Inflammatory macrophage treated with lipopolysaccharide for 4 hours (primary cell): Measurements from ENCODE around the gene UCK2.
A peak's percentile ranks its signal among the peaks of the same experiment; 100 is the strongest.

Experiments
- DNase-seq: peaks from one replicate; pipeline ENCODE4 v3.0.0-alpha.2; 2020

The UCK2 gene

GRCh38 chr1:165883056-165883455 lies 55.6 kb downstream of the UCK2 start:
- DNase-seq, result no peak

GRCh38 chr1:165884009-165884689 lies 56.7 kb downstream of the UCK2 start:
- DNase-seq, result no peak

DNA sequence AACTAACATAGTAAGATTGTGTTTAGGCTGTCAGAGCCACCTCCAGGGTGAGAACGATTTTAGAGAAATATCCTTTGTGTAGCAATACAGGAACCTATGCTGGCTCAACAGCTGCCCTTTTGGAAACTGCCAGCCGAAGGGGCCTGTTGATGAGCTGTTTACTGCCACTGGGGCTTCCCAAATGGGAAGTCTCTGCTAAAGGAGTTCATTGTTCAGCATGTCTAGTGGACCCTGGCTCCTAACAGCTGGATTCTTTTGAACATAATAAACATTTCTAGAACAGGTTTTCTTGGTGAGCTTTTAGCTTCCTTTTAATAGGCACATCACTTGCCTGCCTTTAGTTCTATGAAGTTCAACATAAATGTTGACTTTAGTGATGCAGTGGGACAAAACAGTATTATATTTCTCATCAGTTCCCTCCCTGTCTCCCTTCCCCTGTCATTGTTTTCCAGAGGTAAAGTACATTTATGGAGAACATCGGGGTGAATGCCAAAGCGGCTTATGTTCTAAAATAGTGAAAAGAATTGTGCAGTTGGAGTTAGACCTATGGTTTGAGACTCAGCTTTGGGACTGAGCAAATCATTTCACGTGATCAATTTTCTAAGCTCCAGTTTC lies 57.4 kb downstream of the UCK2 start:
- DNase-seq, result peak; percentile 90

- no peak for DNase-seq
These were observed 57.9 kb downstream of the UCK2 start for GRCh38 chr1:165885305-165885694.

DNA sequence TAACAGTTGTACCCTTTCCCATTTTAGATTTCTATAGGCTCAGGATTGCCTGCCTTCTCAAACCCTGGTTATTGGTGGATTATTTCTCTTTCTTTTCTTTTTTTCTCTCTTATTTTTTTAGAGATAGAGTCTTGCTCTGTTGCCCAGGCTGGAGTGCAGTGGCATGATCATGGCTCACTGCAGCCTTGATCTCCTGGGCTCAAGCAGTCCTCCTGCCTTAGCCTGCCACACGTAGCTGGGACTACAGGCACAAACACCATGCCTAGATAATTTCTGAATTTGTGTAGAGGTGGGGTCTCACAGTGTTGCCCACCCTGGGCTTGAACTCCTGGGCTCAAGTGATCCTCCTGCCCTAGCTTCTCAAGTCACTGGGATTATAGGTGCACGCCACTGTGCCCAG lies 58.8 kb downstream of the UCK2 start:
- DNase-seq, result no peak

DNA sequence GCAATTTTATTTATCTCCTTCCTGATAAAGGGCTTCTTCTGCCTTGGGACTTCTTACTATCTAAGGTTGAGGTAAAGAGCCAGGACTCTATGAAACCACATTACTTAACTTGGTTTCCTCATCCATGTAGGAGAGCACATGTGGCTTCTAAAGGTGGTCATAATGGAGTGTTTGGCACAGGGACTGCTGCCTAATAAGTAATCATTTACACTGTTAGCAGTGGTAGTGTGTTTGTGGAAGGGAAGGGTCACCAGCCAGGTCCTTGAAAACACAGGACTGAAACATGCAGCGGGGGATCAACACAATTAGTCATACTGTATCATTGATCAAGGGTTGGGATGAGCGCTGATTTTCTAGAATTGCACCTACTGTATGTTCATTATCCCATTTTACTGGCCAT lies 59.6 kb downstream of the UCK2 start:
- no peak for DNase-seq

DNA sequence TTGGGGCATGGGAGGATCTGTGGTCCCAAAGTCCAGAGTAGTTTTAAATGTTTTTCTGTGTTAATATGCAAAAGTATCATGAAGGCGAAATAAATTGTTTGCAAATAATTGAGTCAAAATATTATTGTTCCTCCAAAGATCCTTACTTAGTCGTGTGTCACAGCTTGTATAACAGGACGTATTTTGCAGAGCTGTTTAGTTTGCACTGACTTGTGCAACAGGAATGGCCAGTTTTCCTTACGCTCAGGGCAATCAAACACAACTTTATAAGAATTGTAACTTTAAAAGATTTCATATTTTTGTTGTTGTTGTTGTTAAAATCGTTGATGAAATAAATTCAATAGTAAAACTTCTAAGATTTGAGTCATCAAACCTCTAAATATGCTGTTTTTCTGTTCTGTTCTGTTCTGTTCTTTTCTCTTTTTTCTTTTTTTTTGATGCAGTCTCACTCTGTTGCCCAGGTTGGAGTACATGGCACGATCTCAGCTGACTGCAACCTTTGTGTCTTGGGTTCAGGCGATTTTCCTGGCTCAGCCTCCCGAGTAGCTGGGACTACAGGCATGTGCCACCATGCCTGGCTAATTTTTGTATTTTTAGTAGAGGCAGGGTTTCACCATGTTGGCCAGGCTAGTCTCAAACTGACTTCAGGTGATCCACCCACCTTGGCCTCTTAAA lies 60.6 kb downstream of the UCK2 start:
- no peak for DNase-seq

DNA sequence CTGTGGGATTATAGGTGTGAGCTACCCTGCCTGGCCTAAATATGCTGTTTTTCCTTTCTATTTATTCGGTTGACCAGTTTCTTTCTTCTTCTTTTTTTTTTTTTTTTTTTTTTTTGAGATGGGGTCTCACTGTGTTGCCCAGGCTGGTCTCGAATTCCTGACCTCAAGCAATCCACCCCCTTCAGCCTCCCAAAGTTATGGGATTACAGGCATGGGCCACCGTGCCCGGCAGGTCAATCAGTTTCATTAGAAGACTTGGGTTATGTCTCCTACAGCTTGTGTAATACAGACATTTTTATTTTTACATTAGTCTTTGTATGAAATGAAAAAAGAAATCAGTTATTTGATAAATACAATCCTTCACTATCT lies 61.1 kb downstream of the UCK2 start:
- DNase-seq, result no peak

- DNase-seq, result no peak
These were observed 63.3 kb downstream of the UCK2 start for GRCh38 chr1:165890684-165891083.

DNA sequence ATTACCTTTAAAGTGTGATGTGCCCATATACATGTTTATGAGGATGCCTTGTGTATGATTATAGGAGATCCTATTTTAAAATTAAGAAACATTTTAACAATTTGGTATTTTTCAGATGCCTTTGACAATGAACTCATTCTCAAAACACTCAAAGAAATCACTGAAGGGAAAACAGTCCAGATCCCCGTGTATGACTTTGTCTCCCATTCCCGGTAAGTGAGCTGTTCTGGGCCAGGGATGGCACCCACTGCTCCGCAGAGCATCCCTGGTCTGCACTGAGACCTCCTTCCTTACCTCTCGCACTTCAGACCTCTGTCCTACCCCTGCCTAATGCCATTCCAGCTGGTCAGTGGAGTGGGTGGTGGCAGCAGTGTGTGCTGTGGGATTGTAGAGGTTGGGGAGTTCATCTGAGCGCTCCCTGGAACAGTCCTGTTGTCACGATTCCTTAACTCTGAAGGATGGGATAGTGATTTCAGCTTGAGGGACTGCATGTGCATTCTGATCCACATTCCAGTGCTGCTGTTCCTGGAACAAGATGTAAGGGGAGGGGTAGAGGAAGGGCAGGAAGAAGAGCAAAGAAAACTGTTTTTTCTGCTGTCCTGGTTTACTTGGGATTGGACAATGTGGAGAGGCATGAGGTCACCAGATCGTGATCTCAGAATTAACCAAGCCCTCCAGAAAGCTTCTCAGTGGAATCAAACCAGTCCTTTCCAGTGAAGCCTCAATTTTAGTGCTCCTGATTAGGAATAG lies 63.9 kb downstream of the UCK2 start:
- no peak for DNase-seq

- DNase-seq, result no peak
These were observed 65.5 kb downstream of the UCK2 start for GRCh38 chr1:165892935-165893334.

- no peak for DNase-seq
These were observed 66.1 kb downstream of the UCK2 start for GRCh38 chr1:165893507-165893906.

DNA sequence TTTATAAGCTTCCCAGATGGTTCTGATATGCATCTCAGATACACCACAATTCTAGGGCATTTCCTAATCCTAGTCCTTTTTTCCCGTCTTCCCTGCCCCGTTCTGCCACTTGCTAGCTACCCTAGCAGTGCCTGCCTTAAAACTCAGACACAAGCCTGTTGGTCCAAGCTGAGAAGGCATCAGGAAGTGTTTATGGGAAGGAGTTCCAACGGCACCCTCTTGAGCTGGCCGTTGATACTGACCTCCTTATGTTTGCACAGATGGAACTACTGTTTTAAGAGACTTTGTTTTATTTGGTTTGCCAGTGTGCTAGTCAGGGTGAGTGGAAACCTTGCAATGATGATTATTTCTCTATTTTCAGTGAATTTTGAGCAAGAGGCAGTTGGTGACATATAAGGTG lies 67.2 kb downstream of the UCK2 start:
- DNase-seq, result no peak

DNA sequence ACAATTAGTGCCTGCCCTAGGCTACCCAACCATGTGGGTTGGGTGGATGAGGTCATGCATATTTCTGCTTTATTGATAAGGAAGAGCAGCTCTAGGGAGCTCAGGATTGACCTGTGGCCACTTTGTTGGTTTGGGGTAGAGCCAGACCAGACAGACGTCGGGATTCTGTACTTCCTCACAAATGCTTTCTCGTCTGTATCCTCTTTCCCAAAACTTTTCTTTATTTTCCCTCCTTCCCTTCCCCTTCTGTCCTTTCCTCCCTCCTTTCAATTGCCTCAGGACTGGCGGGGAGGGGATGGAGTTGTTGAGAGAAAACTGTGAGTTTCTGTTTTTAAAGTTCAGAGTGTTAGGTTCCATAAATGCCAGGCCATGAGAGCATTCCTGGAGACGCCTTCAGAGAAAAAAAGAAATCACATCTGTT lies 68.0 kb downstream of the UCK2 start:
- DNase-seq, result no peak

DNA sequence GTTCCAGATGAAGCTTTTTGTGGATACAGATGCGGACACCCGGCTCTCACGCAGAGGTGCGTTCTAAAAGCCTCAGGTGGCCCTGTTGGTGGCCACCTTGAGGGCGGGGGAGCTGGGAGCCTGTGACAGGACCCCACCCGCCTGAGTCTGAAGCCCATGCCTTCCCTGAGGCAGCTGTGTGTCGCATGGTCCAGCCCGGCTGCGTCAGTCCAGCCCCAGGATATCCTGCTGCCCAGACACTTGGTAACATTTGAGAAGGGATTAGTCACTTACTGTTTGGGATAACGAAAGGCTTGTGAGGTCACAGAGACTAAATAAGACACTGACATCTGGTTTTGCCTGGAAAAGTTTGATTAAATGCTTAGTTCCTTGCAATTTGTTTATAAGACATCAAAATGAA lies 68.9 kb downstream of the UCK2 start:
- DNase-seq, result no peak

DNA sequence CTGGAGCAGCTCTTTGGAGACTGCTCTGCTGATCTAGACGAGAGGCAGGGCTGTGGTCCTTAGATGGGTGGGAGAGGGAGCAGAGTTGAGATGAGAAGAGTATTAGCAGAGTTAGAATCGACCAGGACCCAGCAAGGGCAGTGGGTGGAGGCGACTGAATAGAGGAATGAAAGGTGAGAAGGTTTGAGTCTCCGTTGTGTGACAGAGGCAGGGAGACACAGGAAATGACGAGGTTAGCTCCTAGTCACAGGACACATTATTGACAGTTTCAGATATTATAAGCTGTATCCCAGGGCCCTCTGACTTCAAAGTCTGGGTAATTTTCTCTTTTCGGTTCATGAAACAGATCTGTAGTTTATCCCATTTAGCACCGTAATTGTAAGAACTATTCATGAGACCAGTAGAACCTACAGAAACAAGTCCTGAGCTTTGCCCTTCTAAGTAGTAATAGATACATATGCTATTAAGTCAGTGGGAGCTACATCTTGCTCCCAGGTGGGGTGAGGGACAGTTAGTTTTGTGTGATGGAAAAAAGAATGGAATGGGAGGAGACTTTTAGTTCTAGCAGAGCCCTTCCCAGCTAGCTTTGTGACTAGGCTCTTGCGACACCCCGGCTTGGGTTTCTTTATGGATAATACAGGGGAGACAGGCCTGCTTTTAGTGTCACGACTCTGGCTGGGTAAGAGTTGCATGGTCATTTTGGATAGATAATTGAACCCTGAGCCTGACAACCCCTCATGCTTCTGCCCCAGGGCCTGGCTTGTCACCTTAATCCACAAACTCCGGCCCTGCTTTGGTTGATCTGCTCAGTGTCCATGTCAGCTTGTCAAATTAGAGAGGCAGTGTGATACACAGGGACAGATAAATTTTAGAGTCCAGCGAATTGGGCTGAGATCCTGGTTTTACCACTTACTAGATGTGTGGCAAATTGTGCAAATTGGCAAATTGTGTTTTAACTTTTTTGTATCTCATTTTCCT lies 70.2 kb downstream of the UCK2 start:
- DNase-seq, result no peak

DNA sequence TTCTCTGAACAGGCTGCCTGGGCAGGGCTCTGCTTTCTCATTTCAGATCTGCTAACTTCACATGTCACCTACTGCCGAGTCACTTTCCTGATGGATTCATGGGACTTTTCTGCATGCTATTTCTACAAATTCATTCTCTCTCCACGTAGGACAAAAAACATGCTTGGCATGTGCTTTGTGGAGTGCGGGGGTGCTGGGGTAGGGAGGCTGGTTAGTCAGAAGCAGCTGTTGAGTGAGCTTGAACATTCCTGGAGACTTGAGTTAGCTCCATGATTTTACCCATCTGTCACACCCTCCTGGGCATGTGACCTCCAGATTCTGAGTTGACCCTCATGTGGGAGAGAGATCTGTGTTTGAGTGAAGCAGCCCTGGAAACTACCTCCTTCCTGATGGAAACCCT lies 71.4 kb downstream of the UCK2 start:
- DNase-seq, result no peak

DNA sequence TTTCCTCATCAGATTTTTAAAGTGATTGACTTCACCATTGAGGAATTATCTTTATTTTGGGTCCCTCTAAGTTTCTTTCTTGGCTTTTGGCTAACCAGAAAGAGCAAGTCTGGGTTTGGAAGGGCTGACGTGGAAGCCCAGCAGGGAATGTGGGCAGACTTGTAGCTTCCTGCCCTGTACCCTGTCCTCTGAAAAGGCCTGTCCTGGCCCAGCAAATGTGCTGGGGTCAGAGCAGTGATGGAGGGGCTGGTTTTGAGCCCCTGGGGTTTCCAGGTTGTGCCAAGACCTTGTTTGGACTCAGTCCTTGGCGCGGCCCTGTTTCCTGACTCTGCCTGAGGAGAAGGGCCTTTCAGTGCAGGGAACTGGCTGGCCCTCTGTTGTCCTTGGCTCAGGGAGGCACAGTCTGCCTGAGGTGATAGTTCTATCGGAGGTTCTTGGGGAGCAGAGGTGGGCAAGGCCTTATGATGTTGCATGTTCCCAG lies 72.1 kb downstream of the UCK2 start:
- DNase-seq, result no peak

DNA sequence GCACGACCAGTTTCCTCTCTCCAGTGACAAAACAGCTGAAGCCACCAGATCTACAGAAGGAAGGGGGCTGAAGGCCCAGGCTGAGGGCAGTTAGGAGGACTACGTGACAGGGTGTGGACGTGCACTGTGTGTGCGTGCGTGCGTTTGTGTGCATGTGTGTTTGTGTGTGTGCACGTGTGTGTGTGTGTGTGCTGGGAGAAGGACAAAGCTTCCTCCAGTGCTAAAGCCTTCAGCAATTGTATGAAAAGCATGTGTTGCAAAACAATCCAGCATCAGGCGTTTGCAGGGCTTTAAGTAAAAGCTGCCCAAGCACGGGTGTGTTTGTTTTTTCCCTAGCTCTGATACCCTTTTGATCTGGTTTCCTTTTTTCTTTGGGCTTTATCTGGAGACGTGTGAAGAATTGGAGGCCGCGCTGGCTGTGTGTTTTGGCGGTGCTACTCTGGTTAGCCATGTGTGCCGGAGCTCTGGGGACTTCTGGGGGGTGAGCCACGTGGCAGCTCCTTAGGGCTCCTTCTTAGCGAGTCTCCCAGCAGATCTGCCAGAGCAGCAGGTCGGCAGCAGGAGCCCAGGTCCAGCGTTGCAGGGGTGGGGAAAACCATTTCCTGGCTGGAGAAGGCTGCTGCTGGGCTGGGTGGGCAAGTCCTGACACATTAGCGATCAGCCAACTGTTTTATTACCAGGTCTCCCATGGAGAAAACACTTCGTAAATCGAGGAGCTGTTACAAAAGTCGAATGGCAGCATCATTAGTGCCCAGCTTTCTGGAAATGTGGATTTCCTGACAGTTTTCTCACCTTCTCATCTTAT lies 73.4 kb downstream of the UCK2 start:
- no peak for DNase-seq

DNA sequence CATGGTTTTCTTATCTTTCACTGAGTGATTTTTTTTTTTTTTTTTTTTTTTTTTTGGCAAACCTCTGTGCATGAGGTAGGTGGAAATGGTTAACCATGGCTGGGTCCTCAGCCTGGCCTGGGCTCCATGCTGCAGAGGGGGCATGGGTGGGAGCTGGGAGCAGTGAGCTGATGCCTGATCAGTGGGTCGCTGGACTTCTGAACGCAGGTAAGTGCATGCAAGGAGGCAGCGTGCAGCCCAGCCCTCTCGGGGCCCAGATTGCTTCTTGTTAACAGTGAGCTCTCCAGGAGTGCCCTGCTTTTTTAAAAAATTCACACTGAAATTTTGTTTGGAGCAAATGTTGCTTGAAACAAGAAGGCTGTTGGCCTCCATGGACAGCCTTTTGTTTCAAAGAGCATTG lies 75.2 kb downstream of the UCK2 start:
- DNase-seq, result no peak

DNA sequence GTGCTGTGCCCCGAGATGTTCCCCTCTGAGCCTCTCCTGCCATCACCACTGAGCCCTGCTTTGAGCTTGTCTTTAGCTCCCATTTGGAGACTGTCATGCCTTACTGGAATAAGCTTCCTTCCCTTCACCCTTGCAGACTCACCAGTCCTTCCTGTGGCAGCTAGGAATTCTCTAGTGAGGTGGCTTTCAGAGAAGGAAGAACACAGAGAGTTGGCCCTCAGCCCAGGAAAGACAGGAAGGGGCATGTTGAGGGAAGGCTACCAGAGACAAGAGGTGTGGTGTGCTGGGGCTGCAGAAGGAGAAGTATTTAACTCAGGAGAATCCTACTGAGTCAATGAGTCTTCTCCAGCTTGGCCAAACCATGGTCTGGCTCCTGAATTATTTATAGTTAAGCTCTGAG lies 76.3 kb downstream of the UCK2 start:
- no peak for DNase-seq

DNA sequence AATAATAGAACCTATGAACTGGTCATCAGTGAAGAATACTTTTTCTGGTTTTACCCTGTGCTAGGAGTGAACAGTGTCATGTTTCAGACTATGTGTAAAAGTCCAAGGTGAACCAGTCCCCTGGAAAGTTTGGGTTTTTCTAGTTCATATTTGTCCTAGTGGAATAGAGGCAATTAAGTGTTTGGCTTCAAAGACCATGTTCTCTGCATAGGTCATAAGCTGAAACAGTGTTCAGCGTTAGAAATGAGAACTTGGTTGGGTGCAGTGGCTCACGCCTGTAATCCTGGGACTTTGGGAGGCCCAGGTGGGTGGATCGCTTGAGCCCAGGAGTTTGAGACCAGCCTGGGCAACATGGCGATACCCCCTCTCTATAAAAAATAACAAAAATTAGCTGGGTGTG lies 77.5 kb downstream of the UCK2 start:
- DNase-seq, result no peak
